Breast epithelium (tissue), 4 donors: ENCODE measurements around the gene COBLL1. TPM values are rescaled to one million over a fixed set of nuclear protein-coding genes. Genes with fewer than 3 reads are reported as not detected.

Experiments
- DNase-seq, 2 donors: peaks; one replicate each; pipeline ENCODE4 v3.0.0-alpha.2; 2019; ENCODE audit warnings: low spot score in 2 of 2
- H3K27ac ChIP-seq, 2 donors: fragments of 200-600 bp; sonication (generic) in 1 of 2; one replicate each; pipeline ENCODE4 v1.5.1; 2016 to 2019; ENCODE audit warnings: mild to moderate bottlenecking in 1 of 2
- H3K27me3 ChIP-seq, 2 donors: fragments of 200-600 bp; sonication (generic) in 1 of 2; one replicate each; pipeline versions ENCODE4 v1.5.1 to v1.6.0; 2017 to 2019; ENCODE audit warnings: control low read depth in 1 of 2, mild to moderate bottlenecking in 1 of 2
- H3K36me3 ChIP-seq: fragments of 200-600 bp; one replicate; pipeline ENCODE4 v1.5.1; 2019
- H3K4me1 ChIP-seq, 2 donors: fragments of 200-600 bp; sonication (generic); one replicate each; pipeline ENCODE4 v1.5.1; 2016 to 2019; ENCODE audit warnings: control low read depth in 1 of 2
- H3K4me3 ChIP-seq, 3 donors: fragments of 200-600 bp; sonication (generic); 1 replicate in 2 of 3; 2 replicates in 1 of 3; pipeline ENCODE4 v1.5.1; 2016 to 2019; ENCODE audit warnings: mild to moderate bottlenecking in 3 of 3, moderate library complexity in 2 of 3
- H3K9me3 ChIP-seq, 2 donors: fragments of 200-600 bp; sonication (generic) in 1 of 2; one replicate each; pipeline ENCODE4 v1.5.1; 2016 to 2019; ENCODE audit warnings: control low read depth in 1 of 2
- POLR2A ChIP-seq: fragments of 450-650 bp; IDR thresholded peaks from one replicate; pipeline ENCODE4 v1.6.1; 2016; ENCODE audit warnings: antibody characterized with exemption, mild to moderate bottlenecking, moderate library complexity
- POLR2AphosphoS5 ChIP-seq, 3 donors: sonication (generic); formaldehyde crosslinking; IDR thresholded peaks; one replicate each; pipeline ENCODE4 v1.6.1; 2017; ENCODE audit warnings: antibody characterized with exemption in 3 of 3
- intact Hi-C: fragments of 100-400 bp; cut with DNase I; formaldehyde crosslinking; loops from one replicate; pipeline ENCODE4 v1.15.1; 2023; ENCODE audit warnings: low total_unique reads
- total RNA-seq, 3 donors: library from RNA; depleted of rRNA; stranded (reverse); fragments of >200 nt; gene quantifications; one replicate each; pipeline ENCODE4 v1.1.0, GENCODE V29; 2016
- TF ChIP-seq, protein P1 (sequence below), 3 donors: fragments of 450-650 bp; IDR thresholded peaks; one replicate each; pipeline ENCODE4 v1.5.1; 2016 to 2017; ENCODE audit warnings: antibody characterized with exemption in 3 of 3, mild to moderate bottlenecking in 3 of 3, moderate library complexity in 3 of 3

The COBLL1 gene
- total RNA-seq, 3 donors from 2014 or later: 43.6 to 92.8 (median 75.8) TPM

DNA sequence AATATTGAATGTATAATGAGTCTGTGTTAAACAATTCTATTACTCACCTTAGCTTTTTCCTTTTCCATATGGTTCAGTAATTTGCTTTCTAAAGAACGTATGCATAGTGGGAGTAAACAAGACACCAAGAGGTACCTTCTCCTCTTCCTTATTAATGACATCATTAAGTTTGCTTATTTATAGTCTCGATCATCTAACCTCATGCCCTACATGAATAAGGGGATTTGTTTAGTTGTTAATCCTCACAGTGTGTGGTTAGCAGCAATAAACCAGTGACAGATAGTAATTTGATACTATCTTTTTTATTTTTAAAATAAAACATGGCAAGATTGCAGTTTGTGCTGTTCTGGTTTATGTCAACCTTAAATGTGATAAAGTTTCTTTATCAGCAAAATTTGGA lies 69.7 kb downstream of the COBLL1 start:
- H3K27ac ChIP-seq: no peak overlapping the region
- no peaks in the 10 kb centered on the region for H3K27me3 ChIP-seq
- DNase-seq: no peak
- TF ChIP-seq, protein P1, sequence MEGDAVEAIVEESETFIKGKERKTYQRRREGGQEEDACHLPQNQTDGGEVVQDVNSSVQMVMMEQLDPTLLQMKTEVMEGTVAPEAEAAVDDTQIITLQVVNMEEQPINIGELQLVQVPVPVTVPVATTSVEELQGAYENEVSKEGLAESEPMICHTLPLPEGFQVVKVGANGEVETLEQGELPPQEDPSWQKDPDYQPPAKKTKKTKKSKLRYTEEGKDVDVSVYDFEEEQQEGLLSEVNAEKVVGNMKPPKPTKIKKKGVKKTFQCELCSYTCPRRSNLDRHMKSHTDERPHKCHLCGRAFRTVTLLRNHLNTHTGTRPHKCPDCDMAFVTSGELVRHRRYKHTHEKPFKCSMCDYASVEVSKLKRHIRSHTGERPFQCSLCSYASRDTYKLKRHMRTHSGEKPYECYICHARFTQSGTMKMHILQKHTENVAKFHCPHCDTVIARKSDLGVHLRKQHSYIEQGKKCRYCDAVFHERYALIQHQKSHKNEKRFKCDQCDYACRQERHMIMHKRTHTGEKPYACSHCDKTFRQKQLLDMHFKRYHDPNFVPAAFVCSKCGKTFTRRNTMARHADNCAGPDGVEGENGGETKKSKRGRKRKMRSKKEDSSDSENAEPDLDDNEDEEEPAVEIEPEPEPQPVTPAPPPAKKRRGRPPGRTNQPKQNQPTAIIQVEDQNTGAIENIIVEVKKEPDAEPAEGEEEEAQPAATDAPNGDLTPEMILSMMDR (IDR thresholded peaks at IDR 0.05): no peak
- no peak overlapping the region for H3K4me3 ChIP-seq
- intact Hi-C loops: no loop called here
- H3K4me1 ChIP-seq: no peaks in the 10 kb centered on the region
- H3K36me3 ChIP-seq: no peaks in the 10 kb centered on the region
- no peaks in the 10 kb centered on the region for H3K9me3 ChIP-seq

DNA sequence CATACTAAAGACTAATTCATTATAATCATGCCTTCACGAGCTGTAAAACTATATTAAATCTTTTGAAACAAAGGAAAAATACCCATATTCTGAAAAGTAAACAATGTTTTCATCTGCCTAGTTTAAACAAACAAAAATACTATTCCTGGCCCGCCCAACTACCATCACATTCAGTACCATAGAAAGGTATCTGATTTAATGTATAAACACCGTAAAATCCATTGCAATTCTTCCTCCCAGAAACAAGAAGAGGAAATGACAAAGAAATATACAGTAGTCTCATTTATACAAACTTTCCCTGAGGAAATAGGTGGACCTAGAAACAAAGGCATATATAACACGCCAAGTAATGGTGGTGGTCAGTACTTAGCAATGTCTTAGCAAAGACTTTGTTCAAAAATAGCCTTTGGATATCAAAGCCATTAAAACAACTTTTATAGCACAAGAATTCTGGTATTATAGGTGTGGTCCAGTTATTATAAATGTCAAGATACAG lies 71.2 kb downstream of the COBLL1 start:
- H3K36me3 ChIP-seq: no peaks in the 10 kb centered on the region
- DNase-seq: no peak
- H3K27me3 ChIP-seq: no peaks in the 10 kb centered on the region
- TF ChIP-seq POLR2A: no peak
- TF ChIP-seq POLR2AphosphoS5 (IDR thresholded peaks at IDR 0.05): no peak
- TF ChIP-seq, protein P1 (IDR thresholded peaks at IDR 0.05): no peak
- H3K4me3 ChIP-seq: no peak overlapping the region
- H3K27ac ChIP-seq: no peak overlapping the region
- no peaks in the 10 kb centered on the region for H3K9me3 ChIP-seq
- intact Hi-C loops: no loop called here
- no peaks in the 10 kb centered on the region for H3K4me1 ChIP-seq

DNA sequence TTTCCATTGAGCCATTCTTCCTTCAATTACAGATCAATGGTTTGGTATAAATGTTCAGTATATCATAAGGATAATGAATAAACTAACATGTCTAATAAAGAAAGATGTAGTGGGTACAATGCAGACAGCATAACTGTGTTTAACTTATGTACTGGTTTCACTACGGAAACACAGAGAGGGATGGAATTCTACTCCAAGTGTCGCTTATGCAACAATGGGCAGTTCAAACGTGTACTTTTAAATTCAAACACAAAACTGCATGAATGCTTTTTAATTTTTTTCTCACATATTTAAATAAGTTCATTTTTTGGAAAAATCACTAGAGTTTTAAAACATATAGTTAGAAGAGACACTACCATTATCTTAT lies 74.7 kb downstream of the COBLL1 start:
- Histone ChIP-seq H3K9me3 (no peaks in the 10 kb centered on the region), H3K4me3 (no peak overlapping the region), H3K27ac (no peak overlapping the region), H3K4me1 (no peaks in the 10 kb centered on the region), H3K27me3 (no peaks in the 10 kb centered on the region), H3K36me3 (no peaks in the 10 kb centered on the region)
- no peak for DNase-seq
- intact Hi-C loops: no loop called here
- TF ChIP-seq POLR2AphosphoS5 (IDR thresholded peaks at IDR 0.05) (no peak), POLR2A (no peak)
- TF ChIP-seq, protein P1 (IDR thresholded peaks at IDR 0.05): no peak

DNA sequence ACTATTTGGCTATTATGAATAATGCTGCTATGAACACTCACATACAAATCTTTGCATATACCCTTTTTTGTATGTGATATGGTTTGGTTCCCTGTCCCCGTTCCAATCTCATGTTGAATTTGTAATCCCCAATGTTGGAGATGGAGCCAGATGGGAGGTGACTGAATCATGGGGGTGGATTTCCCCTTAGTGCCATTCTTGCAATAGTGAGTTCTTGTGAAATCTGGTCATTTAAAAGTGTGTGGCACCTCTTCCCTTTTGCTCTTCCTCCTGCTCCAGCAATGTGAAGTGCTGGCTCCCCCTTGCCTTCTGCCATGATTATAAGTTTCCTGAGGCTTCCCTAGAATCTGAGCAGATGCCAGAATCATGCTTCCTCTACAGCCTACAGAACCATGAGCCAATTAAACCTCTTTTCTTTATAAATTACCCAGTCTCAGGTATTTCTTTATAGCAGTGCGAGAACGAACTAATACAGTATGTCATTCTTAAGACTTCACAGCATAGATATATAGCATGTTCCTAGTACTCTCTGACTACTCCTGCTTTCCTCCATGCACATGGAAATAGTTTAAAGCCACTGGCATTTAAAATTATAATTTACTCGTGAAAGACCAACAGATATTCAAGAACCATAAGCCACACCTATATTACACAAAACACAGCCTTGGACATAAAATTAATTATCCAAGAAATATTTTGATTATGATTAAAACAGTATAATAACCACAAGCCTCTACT lies 75.2 kb downstream of the COBLL1 start:
- DNase-seq: no peak
- TF ChIP-seq POLR2A (no peak), POLR2AphosphoS5 (IDR thresholded peaks at IDR 0.05) (no peak)
- TF ChIP-seq, protein P1 (IDR thresholded peaks at IDR 0.05): no peak
- no peak overlapping the region for H3K27ac ChIP-seq
- no peaks in the 10 kb centered on the region for H3K27me3 ChIP-seq
- H3K4me1 ChIP-seq: no peaks in the 10 kb centered on the region
- intact Hi-C loops: no loop called here
- no peaks in the 10 kb centered on the region for H3K36me3 ChIP-seq
- H3K9me3 ChIP-seq: no peaks in the 10 kb centered on the region
- H3K4me3 ChIP-seq: no peak overlapping the region

DNA sequence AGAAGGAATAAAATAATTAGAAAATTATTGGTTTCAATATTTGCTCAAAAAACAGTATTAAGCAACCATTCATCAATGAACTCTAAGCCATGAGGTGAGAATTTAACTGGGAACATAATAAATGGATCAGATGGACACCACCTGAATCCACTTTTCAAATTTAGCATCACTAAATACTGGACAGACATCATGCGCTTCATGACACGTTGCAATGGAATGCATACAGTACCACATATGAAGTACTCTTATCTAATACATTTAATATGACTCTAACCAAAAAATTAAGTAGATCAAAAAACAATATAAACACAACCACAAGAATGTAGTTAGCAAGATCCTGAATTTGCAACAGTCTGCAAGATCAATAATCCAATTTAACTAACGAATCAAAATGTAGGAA lies 76.6 kb downstream of the COBLL1 start:
- Histone ChIP-seq H3K36me3 (no peaks in the 10 kb centered on the region), H3K27ac (no peak overlapping the region), H3K4me3 (no peak overlapping the region), H3K27me3 (no peaks in the 10 kb centered on the region), H3K4me1 (no peaks in the 10 kb centered on the region), H3K9me3 (no peaks in the 10 kb centered on the region)
- intact Hi-C loops: no loop called here
- TF ChIP-seq, protein P1 (IDR thresholded peaks at IDR 0.05): no peak
- TF ChIP-seq POLR2AphosphoS5 (IDR thresholded peaks at IDR 0.05) (no peak), POLR2A (no peak)
- DNase-seq: no peak
